Heart right ventricle (tissue), 16 donors: ENCODE data around the gene FNBP1. TPM values are rescaled to one million over a fixed set of nuclear protein-coding genes. Genes with fewer than 3 reads are reported as not detected.

Source experiments
- ATAC-seq, 8 donors: fragments of 200-7000 bp; cut with Tn5 transposase; one replicate each; pipeline ENCODE4 v1.9.1; 2020; ENCODE audit warnings: mild to moderate bottlenecking in 8 of 8, moderate library complexity in 8 of 8, moderate number of reproducible peaks in 1 of 8
- DNase-seq, 2 donors: peaks; one replicate each; pipeline ENCODE4 v3.0.0-alpha.2; 2020
- H3K27ac ChIP-seq, 10 donors: fragments of 200-600 bp; sonication (generic) in 2 of 10; one replicate each; pipeline versions ENCODE4 v1.5.0 to v1.8.0; 2020 to 2022; ENCODE audit warnings: mild to moderate bottlenecking in 3 of 10
- H3K27me3 ChIP-seq, 7 donors: fragments of 200-600 bp; one replicate each; pipeline ENCODE4 v1.8.0; 2021 to 2022; ENCODE audit warnings: mild to moderate bottlenecking in 2 of 7
- H3K36me3 ChIP-seq, 9 donors: fragments of 200-600 bp; sonication (generic) in 1 of 9; one replicate each; pipeline versions ENCODE4 v1.5.0 to v1.8.0; 2020 to 2022; ENCODE audit warnings: mild to moderate bottlenecking in 2 of 9
- H3K4me1 ChIP-seq, 9 donors: fragments of 200-600 bp; sonication (generic) in 1 of 9; one replicate each; pipeline versions ENCODE4 v1.5.0 to v1.8.0; 2020 to 2022; ENCODE audit warnings: mild to moderate bottlenecking in 4 of 9
- H3K4me3 ChIP-seq, 10 donors: fragments of 200-600 bp; sonication (generic) in 2 of 10; one replicate each; pipeline versions ENCODE4 v1.5.0 to v1.8.0; 2020 to 2022; ENCODE audit warnings: mild to moderate bottlenecking in 7 of 10, moderate library complexity in 2 of 10
- H3K9me3 ChIP-seq, 11 donors: fragments of 200-600 bp in 10 of 11; sonication (generic) in 2 of 11; one replicate each; pipeline versions ENCODE4 v1.5.0 to v1.8.0; 2013 to 2022; ENCODE audit warnings: mild to moderate bottlenecking in 2 of 11, control low read depth in 1 of 11, moderate library complexity in 1 of 11
- CTCF ChIP-seq, 9 donors: fragments of 200-600 bp; sonication (generic) in 2 of 9; IDR thresholded peaks; one replicate each; pipeline versions ENCODE4 v1.5.0 to v1.8.0; 2021 to 2022; ENCODE audit warnings: antibody characterized with exemption in 9 of 9, mild to moderate bottlenecking in 5 of 9, moderate library complexity in 1 of 9
- WGBS, 2 donors: extraction: QIAGEN DNeasy Blood & Tissue Kit; methylation state at CpG; one replicate each; pipeline ENCODE4 v1.1.7; 2013; ENCODE audit warnings: inconsistent platforms in 1 of 2; 5-methylcytosine and 5-hydroxymethylcytosine counted together
- intact Hi-C, 10 donors: fragments of 100-400 bp; cut with DNase I; formaldehyde crosslinking; loops; one replicate each; pipeline versions ENCODE4 v1.11.1 to v1.14.2; 2022
- polyA plus RNA-seq, 2 donors: library from polyadenylated mRNA; stranded (reverse); fragments of 200-250 nt; gene quantifications; one replicate each; pipeline ENCODE4 v1.2.3, GENCODE V29; 2013
- total RNA-seq, 10 donors: library from RNA; stranded (reverse); fragmentation: NEBNext Ultra II Directional in 3 of 10; extraction: Animal tissue kit (Norgen Biotek cat#: 25700) in 3 of 10; gene quantifications; one replicate each; pipeline versions ENCODE4 v1.2.1 to v1.2.4, GENCODE V29; 2021 to 2023
- donor health status: Arrhythmogenic right ventricular cardiomyopathy.
- donor health status: ischemic (EF 13 %, LVEDD 7.1; RV severe dilation, severe dysfunction).
- donor health status: healthy with polysubstance abuse.
- donor health status: DM: no; HTN: yes; CAD: no.
- donor health status: DM: no; HTN: no; CAD: no.
- donor health status: ischemic (EF 25% LVEDD 6.9; RV normal size, moderate dysfunction).
- donor health status: ischemic (EF 25% LVEDD 5.7; RV mildly dilated, moderate dysfunction).
- donor health status: healthy.
- donor health status: DM: yes; HTN: yes; CAD: no.
- donor health status: Ischemic cardiomyopathy.
- donor health status: ischemic (EF 35%, LVEDD 5.7; RV mildly dilated, moderate dysfunction).
- donor health status: nonischemic (EF 11% LVEDD 7.7; RV severe dilation, severe dysfunction).
- donor health status: DM: yes; HTN: yes; CAD: no.
- donor health status: PGD.
- donor health status: ischemic (EF 29% LVEDD 5.4; RV normal size, mild dysfunction).
- donor health status: nonischemic (EF 23%, LVEDD 6.1; RV moderate dilation, normal function).

FNBP1 gene
- total and polyA plus RNA-seq, 12 donors = 7.4 to 38.4 (median 22.2) TPM

GRCh38 chr9:129848712-129849441 lies 194.1 kb downstream of the FNBP1 start:
- H3K27me3 ChIP-seq = no peaks in the 10 kb centered on the region
- peaks cover 0 to 14% (median 0%) of the 10 kb centered on the region in 9 donors for H3K4me1 ChIP-seq
- no peak for DNase-seq
- H3K36me3 ChIP-seq = peaks cover 0 to 49% (median 16%) of the 10 kb centered on the region in 9 donors
- intact Hi-C loops = no loop called here
- H3K9me3 ChIP-seq = no peaks in the 10 kb centered on the region
- H3K4me3 ChIP-seq = no peak overlapping the region
- TF ChIP-seq CTCF (IDR thresholded peaks at IDR 0.05) = no peak
- ATAC-seq = peak in 1 of 8 donors; percentile 55
- 70 to 76% methylated on average over 4 of the region's 4 CpGs for WGBS, 2 donors
- no peak overlapping the region for H3K27ac ChIP-seq

- H3K36me3 ChIP-seq = peaks cover 0 to 22% (median 0%) of the 10 kb centered on the region in 9 donors
- H3K9me3 ChIP-seq = no peaks in the 10 kb centered on the region
- peaks cover 0 to 14% (median 0%) of the 10 kb centered on the region in 9 donors for H3K4me1 ChIP-seq
- WGBS, 2 donors = 64 to 75% methylated on average over 2 of the region's 2 CpGs
- intact Hi-C loops = no loop called here
- H3K4me3 ChIP-seq = no peak overlapping the region
- H3K27ac ChIP-seq = no peak overlapping the region
- DNase-seq (no peak), ATAC-seq (no peak)
- H3K27me3 ChIP-seq = no peaks in the 10 kb centered on the region
- no peak for TF ChIP-seq CTCF (IDR thresholded peaks at IDR 0.05)
Observed at GRCh38 chr9:129845373-129845772, 197.6 kb downstream of the FNBP1 start.

GRCh38 chr9:129841071-129841470 lies 201.9 kb downstream of the FNBP1 start:
- H3K27me3 ChIP-seq = no peaks in the 10 kb centered on the region
- 60 to 63% methylated on average over 4 of the region's 4 CpGs for WGBS, 2 donors
- intact Hi-C loops = no loop called here
- no peak for TF ChIP-seq CTCF (IDR thresholded peaks at IDR 0.05)
- no peaks in the 10 kb centered on the region for H3K9me3 ChIP-seq
- H3K27ac ChIP-seq = no peak overlapping the region
- DNase-seq (no peak), ATAC-seq (no peak)
- peaks cover 0 to 29% (median 9%) of the 10 kb centered on the region in 9 donors for H3K4me1 ChIP-seq
- H3K36me3 ChIP-seq = peaks cover 0 to 13% (median 0%) of the 10 kb centered on the region in 9 donors
- H3K4me3 ChIP-seq = no peak overlapping the region

GRCh38 chr9:129840034-129840433 lies 203.0 kb downstream of the FNBP1 start:
- intact Hi-C loops = no loop called here
- no peak for TF ChIP-seq CTCF (IDR thresholded peaks at IDR 0.05)
- WGBS, 2 donors = 87 to 88% methylated on average over 8 of the region's 8 CpGs

More at GRCh38 chr9:129840034-129840433, 203.0 kb downstream of the FNBP1 start:
- no peaks in the 10 kb centered on the region for H3K9me3 ChIP-seq
- no peak overlapping the region for H3K4me3 ChIP-seq
- no peak for ATAC-seq
- H3K4me1 ChIP-seq = peaks cover 0 to 24% (median 12%) of the 10 kb centered on the region in 9 donors
- H3K27ac ChIP-seq = no peak overlapping the region
- no peaks in the 10 kb centered on the region for H3K27me3 ChIP-seq
- peaks cover 0 to 13% (median 0%) of the 10 kb centered on the region in 9 donors for H3K36me3 ChIP-seq
- no peak for DNase-seq
